Left ventricle myocardium inferior (tissue), 1 donor: ENCODE results near the gene GP9. TPM values are rescaled to one million over a fixed set of nuclear protein-coding genes. Genes with fewer than 3 reads are reported as not detected.

Experiments
- DNase-seq: peaks from one replicate; pipeline ENCODE4 v3.0.0-alpha.2; 2020
- H3K27ac ChIP-seq: fragments of 200-600 bp; replicated peaks from 2 replicates; pipeline ENCODE4 v1.8.0; 2021
- H3K27me3 ChIP-seq: fragments of 200-600 bp; 2 replicates; pipeline ENCODE4 v1.8.0; 2021; ENCODE audit warnings: low read depth
- H3K36me3 ChIP-seq: fragments of 200-600 bp; 2 replicates; pipeline ENCODE4 v1.8.0; 2021
- H3K4me1 ChIP-seq: fragments of 200-600 bp; 2 replicates; pipeline ENCODE4 v1.8.0; 2021
- H3K4me3 ChIP-seq: fragments of 200-600 bp; 2 replicates; pipeline ENCODE4 v1.8.0; 2021; ENCODE audit warnings: mild to moderate bottlenecking, moderate library complexity
- H3K9me3 ChIP-seq: fragments of 200-600 bp; replicated peaks from 2 replicates; pipeline ENCODE4 v1.8.0; 2021
- CTCF ChIP-seq: fragments of 200-600 bp; IDR thresholded peaks from 2 replicates; pipeline ENCODE4 v1.8.0; 2021; ENCODE audit warnings: antibody characterized with exemption, mild to moderate bottlenecking, borderline replicate concordance
- intact Hi-C: fragments of 100-400 bp; cut with micrococcal nuclease; formaldehyde crosslinking; loops from one replicate; pipeline ENCODE4 v1.11.0; 2022
- total RNA-seq: library from RNA; stranded (reverse); fragmentation: NEBNext Ultra II Directional; extraction: Animal tissue kit (Norgen Biotek cat#: 25700); gene quantifications from one replicate; pipeline ENCODE4 v1.2.1, GENCODE V29; 2021
- donor health status: DM: no; HTN: yes; CAD: no; lungs with severe emphysema.

GP9 gene
- total RNA-seq, 1 donor from 2014 or later = not detected

GRCh38 chr3:129052675-129053074 is 7.9 kb upstream of the GP9 start:
- H3K27ac ChIP-seq = peak overlapping the region; percentile 88

GRCh38 chr3:129054605-129055104 is 5.9 kb upstream of the GP9 start:
- no peak for DNase-seq
- Histone ChIP-seq H3K4me3 (no peak overlapping the region), H3K4me1 (peaks cover 37% of the 10 kb centered on the region), H3K36me3 (no peaks in the 10 kb centered on the region), H3K27me3 (no peaks in the 10 kb centered on the region), H3K9me3 (no peaks in the 10 kb centered on the region), H3K27ac (no peak overlapping the region)
- TF ChIP-seq CTCF = no peak
- intact Hi-C loops = loop anchor here (5.0 kb wide), 1 partner anchor 193 kb away; the partner anchor contains the start of gene COPG1

More at GRCh38 chr3:129052675-129053074, 7.9 kb upstream of the GP9 start:
- Histone ChIP-seq H3K4me3 (no peak overlapping the region), H3K36me3 (no peaks in the 10 kb centered on the region), H3K9me3 (peaks cover 15% of the 10 kb centered on the region), H3K4me1 (peaks cover 29% of the 10 kb centered on the region), H3K27me3 (no peaks in the 10 kb centered on the region)
- intact Hi-C loops = loop anchor here (5.0 kb wide), 1 partner anchor 195 kb away; the partner anchor contains the start of gene COPG1
- no peak for TF ChIP-seq CTCF
- DNase-seq = peak; percentile 77

- H3K4me1 ChIP-seq = peaks cover 31% of the 10 kb centered on the region
- no peak for TF ChIP-seq CTCF
- intact Hi-C loops = no loop called here
- no peak overlapping the region for H3K27ac ChIP-seq
- no peak overlapping the region for H3K4me3 ChIP-seq
- no peaks in the 10 kb centered on the region for H3K27me3 ChIP-seq
- H3K9me3 ChIP-seq = no peaks in the 10 kb centered on the region
- no peak for DNase-seq
- H3K36me3 ChIP-seq = no peaks in the 10 kb centered on the region
These were observed 4.0 kb upstream of the GP9 start for GRCh38 chr3:129056451-129057173.

- intact Hi-C loops = no loop called here
- no peaks in the 10 kb centered on the region for H3K9me3 ChIP-seq
- H3K27ac ChIP-seq = no peak overlapping the region
- TF ChIP-seq CTCF = no peak
- DNase-seq = no peak
- peaks cover 25% of the 10 kb centered on the region for H3K4me1 ChIP-seq
- H3K36me3 ChIP-seq = no peaks in the 10 kb centered on the region
- no peaks in the 10 kb centered on the region for H3K27me3 ChIP-seq
- H3K4me3 ChIP-seq = no peak overlapping the region
These were observed 3.3 kb upstream of the GP9 start for GRCh38 chr3:129057249-129057648.

- no peak overlapping the region for H3K27ac ChIP-seq
- no peak for TF ChIP-seq CTCF
- no peak for DNase-seq
- H3K4me1 ChIP-seq = peaks cover 14% of the 10 kb centered on the region
- no peaks in the 10 kb centered on the region for H3K9me3 ChIP-seq
- no peaks in the 10 kb centered on the region for H3K27me3 ChIP-seq
- intact Hi-C loops = no loop called here
- H3K4me3 ChIP-seq = no peak overlapping the region
- H3K36me3 ChIP-seq = no peaks in the 10 kb centered on the region
These were observed 2.0 kb upstream of the GP9 start for GRCh38 chr3:129058441-129059200.
